Measurements from ENCODE around the gene PSMC5.
"Not testable (repeated sequence)": the region's sequence is repeated elsewhere in the genome, so short reads cannot be mapped to it uniquely, and the experiment has no call there.

The PSMC5 gene

GRCh38 chr17:63869491-63870291 is 42.5 kb downstream of the PSMC5 start:
- not testable (repeated sequence) for H3K36me3 ChIP-seq (ENCODE audit: control insufficient read depth in 1 of 2, insufficient read depth in 2 of 2, low read depth in 1 of 2, low read length in 2 of 2); H4K91ac ChIP-seq (ENCODE audit: low read length); H3K9ac ChIP-seq (ENCODE audit: low read length); H2AFZ ChIP-seq (ENCODE audit: low read depth, low read length); H3K9me3 ChIP-seq (ENCODE audit: control insufficient read depth, low read length); H3K27me3 ChIP-seq (ENCODE audit: control insufficient read depth in 1 of 2, insufficient read depth in 1 of 2, low read length in 2 of 2); H2AK5ac ChIP-seq (ENCODE audit: low read length, severe bottlenecking); H3K79me1 ChIP-seq (replicated peaks; ENCODE audit: low read length, poor library complexity, severe bottlenecking); H3K4me1 ChIP-seq (ENCODE audit: control insufficient read depth, insufficient read depth, low read depth, low read length); H3K18ac ChIP-seq (ENCODE audit: low read depth in 1 of 2, low read length in 2 of 2); H2BK12ac ChIP-seq (ENCODE audit: low read length in 2 of 2); H2BK15ac ChIP-seq (ENCODE audit: low read depth, poor library complexity, severe bottlenecking); H4K8ac ChIP-seq (ENCODE audit: low read length); H3K14ac ChIP-seq (ENCODE audit: low read length in 2 of 2); H3K4me3 ChIP-seq (ENCODE audit: insufficient read depth in 1 of 2, low read depth in 1 of 2, low read length in 2 of 2); H3K4me2 ChIP-seq (ENCODE audit: low read length, poor library complexity, severe bottlenecking); H2BK5ac ChIP-seq (ENCODE audit: low read depth, low read length, poor library complexity, severe bottlenecking); H2BK120ac ChIP-seq (ENCODE audit: low read depth, low read length); H3K23ac ChIP-seq (ENCODE audit: low read length in 2 of 2); H3K4ac ChIP-seq (ENCODE audit: low read depth in 1 of 2, low read length in 2 of 2); DNase-seq; H3K27ac ChIP-seq (ENCODE audit: low read length, poor library complexity, severe bottlenecking)
- 25% methylated on average over 5 of the region's 9 CpGs for WGBS

- not testable (repeated sequence) for H3K9ac ChIP-seq (ENCODE audit: low read length); H3K4me1 ChIP-seq (ENCODE audit: control insufficient read depth, insufficient read depth, low read depth, low read length); H3K18ac ChIP-seq (ENCODE audit: low read depth in 1 of 2, low read length in 2 of 2); H3K4ac ChIP-seq (ENCODE audit: low read depth in 1 of 2, low read length in 2 of 2); H3K79me1 ChIP-seq (replicated peaks; ENCODE audit: low read length, poor library complexity, severe bottlenecking); H4K91ac ChIP-seq (ENCODE audit: low read length); H2AK5ac ChIP-seq (ENCODE audit: low read length, severe bottlenecking); H2BK5ac ChIP-seq (ENCODE audit: low read depth, low read length, poor library complexity, severe bottlenecking); H2BK15ac ChIP-seq (ENCODE audit: low read depth, poor library complexity, severe bottlenecking); H3K27ac ChIP-seq (ENCODE audit: low read length, poor library complexity, severe bottlenecking); H3K23ac ChIP-seq (ENCODE audit: low read length in 2 of 2); H2AFZ ChIP-seq (ENCODE audit: low read depth, low read length); H4K8ac ChIP-seq (ENCODE audit: low read length); H3K4me2 ChIP-seq (ENCODE audit: low read length, poor library complexity, severe bottlenecking); H3K36me3 ChIP-seq (ENCODE audit: control insufficient read depth in 1 of 2, insufficient read depth in 2 of 2, low read depth in 1 of 2, low read length in 2 of 2); H3K14ac ChIP-seq (ENCODE audit: low read length in 2 of 2); H3K4me3 ChIP-seq (ENCODE audit: insufficient read depth in 1 of 2, low read depth in 1 of 2, low read length in 2 of 2); DNase-seq; H3K9me3 ChIP-seq (ENCODE audit: control insufficient read depth, low read length); H3K27me3 ChIP-seq (ENCODE audit: control insufficient read depth in 1 of 2, insufficient read depth in 1 of 2, low read length in 2 of 2); H2BK120ac ChIP-seq (ENCODE audit: low read depth, low read length); H2BK12ac ChIP-seq (ENCODE audit: low read length in 2 of 2)
- 100% methylated on average over 2 of the region's 4 CpGs for WGBS
These were observed 43.0 kb downstream of the PSMC5 start for GRCh38 chr17:63870292-63870665.

DNA sequence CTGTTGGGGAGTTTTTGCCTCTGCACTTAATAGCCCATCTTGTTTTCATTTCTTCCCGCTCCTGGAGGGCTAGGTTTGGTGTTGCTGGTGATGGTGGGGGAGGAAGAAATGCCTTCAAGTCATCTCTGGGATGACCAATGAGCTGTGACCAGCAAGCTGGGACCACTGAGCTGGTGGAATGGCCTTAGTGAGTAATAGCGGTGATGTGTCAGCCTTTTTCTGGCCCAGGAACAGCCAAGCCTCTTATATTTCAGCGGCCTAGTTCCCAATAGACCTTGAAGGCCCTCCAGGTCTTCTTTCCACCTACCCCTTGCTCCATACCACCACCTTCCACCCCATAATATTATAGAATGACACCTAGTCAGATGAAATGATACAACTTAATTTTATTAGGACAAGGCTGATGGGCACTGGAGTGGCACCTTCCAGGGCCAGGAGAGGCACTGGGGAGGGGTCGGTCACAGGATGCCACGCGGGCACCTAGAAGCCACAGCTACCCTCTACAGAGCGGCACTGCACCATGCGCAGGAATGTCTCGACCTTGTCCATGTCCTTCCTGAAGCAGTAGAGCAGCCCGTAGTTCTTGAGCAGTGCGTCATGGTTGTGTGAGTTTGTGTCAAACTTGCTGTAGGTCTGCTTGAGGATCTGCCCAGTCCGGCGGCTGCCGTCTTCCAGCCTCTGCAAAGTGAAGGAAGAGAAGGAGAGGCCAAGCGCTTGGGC is 44.6 kb downstream of the PSMC5 start:
- H2BK12ac ChIP-seq (ENCODE audit: low read length in 2 of 2); H2AFZ ChIP-seq (ENCODE audit: low read depth, low read length); H3K23ac ChIP-seq (ENCODE audit: low read length in 2 of 2); H3K4me2 ChIP-seq (ENCODE audit: low read length, poor library complexity, severe bottlenecking); H3K18ac ChIP-seq (ENCODE audit: low read depth in 1 of 2, low read length in 2 of 2); H2AK5ac ChIP-seq (ENCODE audit: low read length, severe bottlenecking); H2BK5ac ChIP-seq (ENCODE audit: low read depth, low read length, poor library complexity, severe bottlenecking); H3K9me3 ChIP-seq (ENCODE audit: control insufficient read depth, low read length); H4K8ac ChIP-seq (ENCODE audit: low read length); H2BK120ac ChIP-seq (ENCODE audit: low read depth, low read length); H3K79me1 ChIP-seq (replicated peaks; ENCODE audit: low read length, poor library complexity, severe bottlenecking); H3K27me3 ChIP-seq (ENCODE audit: control insufficient read depth in 1 of 2, insufficient read depth in 1 of 2, low read length in 2 of 2); H3K4me3 ChIP-seq (ENCODE audit: insufficient read depth in 1 of 2, low read depth in 1 of 2, low read length in 2 of 2); H3K27ac ChIP-seq (ENCODE audit: low read length, poor library complexity, severe bottlenecking); H2BK15ac ChIP-seq (ENCODE audit: low read depth, poor library complexity, severe bottlenecking); H3K14ac ChIP-seq (ENCODE audit: low read length in 2 of 2); H3K36me3 ChIP-seq (ENCODE audit: control insufficient read depth in 1 of 2, insufficient read depth in 2 of 2, low read depth in 1 of 2, low read length in 2 of 2); H4K91ac ChIP-seq (ENCODE audit: low read length); H3K9ac ChIP-seq (ENCODE audit: low read length); H3K4me1 ChIP-seq (ENCODE audit: control insufficient read depth, insufficient read depth, low read depth, low read length); H3K4ac ChIP-seq (ENCODE audit: low read depth in 1 of 2, low read length in 2 of 2); DNase-seq: not testable (repeated sequence)
- WGBS: 96% methylated on average over 3 of the region's 15 CpGs

GRCh38 chr17:63873577-63873976 is 46.3 kb downstream of the PSMC5 start, which contains the start of gene CSH2:
TSS of gene CSH2 (minus strand) at chr17:63873677. CDS start at chr17:63873614, 63 bp downstream.
- H3K27me3 ChIP-seq (ENCODE audit: control insufficient read depth in 1 of 2, insufficient read depth in 1 of 2, low read length in 2 of 2): peaks cover 0 to 10% of the 10 kb centered on the region in 2 experiments
- DNase-seq; H3K9me3 ChIP-seq (ENCODE audit: control insufficient read depth, low read length); H2BK5ac ChIP-seq (ENCODE audit: low read depth, low read length, poor library complexity, severe bottlenecking); H3K14ac ChIP-seq (ENCODE audit: low read length in 2 of 2); H3K23ac ChIP-seq (ENCODE audit: low read length in 2 of 2); H3K27ac ChIP-seq (ENCODE audit: low read length, poor library complexity, severe bottlenecking); H3K9ac ChIP-seq (ENCODE audit: low read length); H3K4ac ChIP-seq (ENCODE audit: low read depth in 1 of 2, low read length in 2 of 2); H4K91ac ChIP-seq (ENCODE audit: low read length); H2BK15ac ChIP-seq (ENCODE audit: low read depth, poor library complexity, severe bottlenecking); H3K36me3 ChIP-seq (ENCODE audit: control insufficient read depth in 1 of 2, insufficient read depth in 2 of 2, low read depth in 1 of 2, low read length in 2 of 2); H3K4me3 ChIP-seq (ENCODE audit: insufficient read depth in 1 of 2, low read depth in 1 of 2, low read length in 2 of 2); H3K18ac ChIP-seq (ENCODE audit: low read depth in 1 of 2, low read length in 2 of 2); H2AFZ ChIP-seq (ENCODE audit: low read depth, low read length); H2AK5ac ChIP-seq (ENCODE audit: low read length, severe bottlenecking); H3K4me2 ChIP-seq (ENCODE audit: low read length, poor library complexity, severe bottlenecking); H4K8ac ChIP-seq (ENCODE audit: low read length); H3K4me1 ChIP-seq (ENCODE audit: control insufficient read depth, insufficient read depth, low read depth, low read length); H3K79me1 ChIP-seq (replicated peaks; ENCODE audit: low read length, poor library complexity, severe bottlenecking); H2BK12ac ChIP-seq (ENCODE audit: low read length in 2 of 2); H2BK120ac ChIP-seq (ENCODE audit: low read depth, low read length): not testable (repeated sequence)
- no CpG with 5 or more reads among the region's 7 CpGs for WGBS

Measured in mesenchymal stem cell (in vitro differentiated cells and primary cell).